ENCODE results near the gene DPY19L2.
"Not testable (repeated sequence)": the region's sequence is repeated elsewhere in the genome, so short reads cannot be mapped to it uniquely, and the experiment has no call there.

GRCh38 chr12:63609281-63609680 lies 59.0 kb downstream of the DPY19L2 start:
- not testable (repeated sequence) for TF ChIP-seq CTCF (IDR thresholded peaks at IDR 0.05; ENCODE audit: low read depth, low read length, poor library complexity, severe bottlenecking); EZH2phosphoT487 (IDR thresholded peaks at IDR 0.05; ENCODE audit: borderline replicate concordance, low read length)
